Measurements from ENCODE around the gene COLEC11. TPM values are rescaled to one million over a fixed set of nuclear protein-coding genes. Genes with fewer than 3 reads are reported as not detected.

COLEC11 gene
- 0.76 and 1.5 TPM in 2 replicates for total RNA-seq

DNA sequence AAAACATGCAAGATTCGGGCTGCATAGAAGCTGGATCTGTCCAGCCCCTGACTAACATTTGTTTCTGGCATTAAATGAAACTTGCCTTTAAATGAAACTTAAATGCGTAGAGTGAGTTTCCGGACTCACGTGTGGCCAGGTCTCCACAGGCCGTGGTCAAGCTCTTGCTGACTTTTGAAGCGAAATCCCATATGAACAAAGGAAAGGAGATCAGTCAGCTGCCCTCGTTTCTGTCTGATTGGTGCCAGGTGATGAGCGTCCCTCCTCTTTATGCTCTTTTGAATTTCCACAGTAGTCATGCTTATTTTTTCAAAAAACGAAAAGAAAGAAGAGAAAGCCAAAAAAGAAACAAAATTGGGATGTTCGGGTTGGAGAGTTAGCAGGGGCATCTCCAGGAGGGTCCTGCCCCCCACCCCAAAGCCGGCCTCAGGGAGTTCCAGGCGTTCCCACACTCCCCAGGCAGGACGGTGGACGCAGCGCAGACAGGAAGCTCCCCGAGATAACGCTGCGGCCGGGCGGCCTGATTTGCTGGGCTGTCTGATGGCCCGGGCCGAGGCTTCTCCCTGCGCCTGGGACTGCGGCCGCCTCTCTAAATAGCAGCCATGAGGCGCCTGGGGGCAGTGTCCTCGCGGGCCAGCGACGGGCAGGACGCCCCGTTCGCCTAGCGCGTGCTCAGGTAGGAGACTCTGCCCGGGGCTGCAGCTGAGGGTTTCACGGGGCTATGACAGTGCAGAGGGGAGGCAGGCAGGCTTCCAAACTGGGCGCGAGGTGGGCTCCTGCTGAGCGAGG lies at the start of gene COLEC11:
TSS of gene COLEC11 (plus strand) at position 620 of the 789 bp plus-strand sequence. CDS start 9,229 bp downstream, outside the sequence.

GRCh38 chr2:3558205-3559014 lies 36.5 kb upstream of the COLEC11 start, which contains the start of gene RNASEH1:
Gene RNASEH1, minus strand, starts transcription at chr2:3558333. Its CDS starts 73 bp downstream, at chr2:3558260.

GRCh38 chr2:3657881-3658280 lies 63.0 kb downstream of the COLEC11 start, which contains the start of gene ALLC:
Gene ALLC, plus strand, starts transcription at chr2:3658200. Its CDS starts 12,958 bp downstream, at chr2:3671158.

Other genes starting within 250 kb of the COLEC11 start
- gene EIPR1, start 217.3 kb upstream of the COLEC11 start, total RNA-seq, result 27.4 and 45.3 TPM in 2 replicates
- 80.8 and 105 TPM in 2 replicates for gene TRAPPC12, start 215.4 kb upstream of the COLEC11 start, total RNA-seq
- gene ADI1, start 75.6 kb upstream of the COLEC11 start, total RNA-seq, result 22.8 and 33.7 TPM in 2 replicates
- gene RNASEH1, start 36.8 kb upstream of the COLEC11 start, total RNA-seq, result 13.8 and 26.1 TPM in 2 replicates
- gene RPS7, start 19.9 kb upstream of the COLEC11 start, total RNA-seq, result 1,622 and 2,065 TPM in 2 replicates
- gene ALLC, start 63.1 kb downstream of the COLEC11 start, total RNA-seq, result not detected in 2 replicates
- gene DCDC2C, start 108.5 kb downstream of the COLEC11 start, total RNA-seq, result not detected in 2 replicates

All from mesangial cell (primary cell).